GM23248 (cell line): ENCODE results near the gene SIDT2. TPM values are rescaled to one million over a fixed set of nuclear protein-coding genes. Genes with fewer than 3 reads are reported as not detected.

Experiments
- DNase-seq: peaks from one replicate; pipeline ENCODE4 v3.0.0-alpha.2; 2015
- H2AFZ ChIP-seq: fragments of 200-600 bp; sonication (generic); 2 replicates; pipeline ENCODE4 v1.6.1; 2016; ENCODE audit warnings: antibody characterized with exemption
- H3F3A ChIP-seq: fragments of 200-600 bp; sonication (generic); 2 replicates; pipeline ENCODE4 v1.6.1; 2016; ENCODE audit warnings: mild to moderate bottlenecking, antibody characterized with exemption, mixed run types; ENCODE audit not compliant: insufficient read depth
- H3K27ac ChIP-seq: fragments of 200-600 bp; sonication (generic); 2 replicates; pipeline ENCODE4 v1.5.1; 2016; ENCODE audit warnings: mild to moderate bottlenecking
- H3K27me3 ChIP-seq: fragments of 200-600 bp; sonication (generic); replicated peaks from 2 replicates; pipeline ENCODE4 v1.6.1; 2016; ENCODE audit warnings: mild to moderate bottlenecking; ENCODE audit not compliant: insufficient read depth
- H3K36me3 ChIP-seq: fragments of 200-600 bp; sonication (generic); 2 replicates; pipeline ENCODE4 v1.6.1; 2016; ENCODE audit warnings: low read depth, mild to moderate bottlenecking
- H3K4me1 ChIP-seq: fragments of 200-600 bp; sonication (generic); 2 replicates; pipeline ENCODE4 v1.6.1; 2016; ENCODE audit warnings: mild to moderate bottlenecking; ENCODE audit not compliant: insufficient read depth
- H3K4me2 ChIP-seq: fragments of 200-600 bp; sonication (generic); one replicate; pipeline ENCODE4 v1.6.1; 2016; ENCODE audit warnings: mild to moderate bottlenecking; ENCODE audit not compliant: unreplicated experiment
- H3K4me3 ChIP-seq: fragments of 200-600 bp; sonication (generic); 2 replicates; pipeline ENCODE4 v1.5.1; 2016; ENCODE audit warnings: mild to moderate bottlenecking
- H3K79me2 ChIP-seq: fragments of 200-600 bp; sonication (generic); 2 replicates; pipeline ENCODE4 v1.6.1; 2016; ENCODE audit warnings: mild to moderate bottlenecking; ENCODE audit not compliant: insufficient read depth
- H3K9ac ChIP-seq: fragments of 200-600 bp; sonication (generic); 2 replicates; pipeline ENCODE4 v1.6.1; 2016; ENCODE audit warnings: mild to moderate bottlenecking
- H3K9me2 ChIP-seq: fragments of 200-600 bp; sonication (generic); 2 replicates; pipeline ENCODE4 v1.6.1; 2016; ENCODE audit warnings: mixed run types, mild to moderate bottlenecking, moderate library complexity; ENCODE audit not compliant: insufficient read depth
- H3K9me3 ChIP-seq: fragments of 200-600 bp; sonication (generic); one replicate; pipeline ENCODE4 v1.6.1; 2017; ENCODE audit warnings: low read depth
- H4K20me1 ChIP-seq: fragments of 200-600 bp; sonication (generic); 2 replicates; pipeline ENCODE4 v1.6.0; 2016; ENCODE audit not compliant: insufficient read depth
- EZH2 ChIP-seq: fragments of 200-600 bp; sonication (generic); IDR thresholded peaks from 2 replicates; pipeline ENCODE4 v1.6.1; 2018; ENCODE audit warnings: antibody characterized with exemption, mild to moderate bottlenecking; ENCODE audit not compliant: insufficient read depth, poor library complexity, severe bottlenecking
- EZH2phosphoT487 ChIP-seq: fragments of 200-600 bp; sonication (generic); IDR thresholded peaks from 2 replicates; pipeline ENCODE4 v1.6.1; 2018; ENCODE audit warnings: antibody characterized with exemption, moderate library complexity, mild to moderate bottlenecking, low read depth; ENCODE audit not compliant: insufficient read depth
- WGBS, 2 experiments: methylation state at CpG; one replicate each; pipeline ENCODE4 v1.1.6; 2015 to 2017; ENCODE audit warnings: low lambda C conversion rate in 2 of 2, low coverage in 1 of 2; ENCODE audit errors: missing lambda C conversion rate in 2 of 2; 5-methylcytosine and 5-hydroxymethylcytosine counted together
- in situ Hi-C: fragments of 300-500 bp; cut with MboI; formaldehyde crosslinking; loops from 2 replicates; pipeline ENCODE4 v1.15.0; 2020
- polyA plus RNA-seq: library from polyadenylated mRNA; unstranded; fragments of >200 nt; fragmentation: Nextera tagmentation; extraction: Ambion mirVana; gene quantifications from 2 replicates; pipeline ENCODE4 v1.2.1, GENCODE V29; 2016
- total RNA-seq: library from RNA; depleted of rRNA; stranded (reverse); fragments of >200 nt; shearing (Covaris generic); gene quantifications from 2 replicates; pipeline ENCODE4 v1.2.3, GENCODE V29; 2014

Gene SIDT2
- total and polyA plus RNA-seq, 2 experiments from 2014 or later, result 13.1 to 15.7 TPM

DNA sequence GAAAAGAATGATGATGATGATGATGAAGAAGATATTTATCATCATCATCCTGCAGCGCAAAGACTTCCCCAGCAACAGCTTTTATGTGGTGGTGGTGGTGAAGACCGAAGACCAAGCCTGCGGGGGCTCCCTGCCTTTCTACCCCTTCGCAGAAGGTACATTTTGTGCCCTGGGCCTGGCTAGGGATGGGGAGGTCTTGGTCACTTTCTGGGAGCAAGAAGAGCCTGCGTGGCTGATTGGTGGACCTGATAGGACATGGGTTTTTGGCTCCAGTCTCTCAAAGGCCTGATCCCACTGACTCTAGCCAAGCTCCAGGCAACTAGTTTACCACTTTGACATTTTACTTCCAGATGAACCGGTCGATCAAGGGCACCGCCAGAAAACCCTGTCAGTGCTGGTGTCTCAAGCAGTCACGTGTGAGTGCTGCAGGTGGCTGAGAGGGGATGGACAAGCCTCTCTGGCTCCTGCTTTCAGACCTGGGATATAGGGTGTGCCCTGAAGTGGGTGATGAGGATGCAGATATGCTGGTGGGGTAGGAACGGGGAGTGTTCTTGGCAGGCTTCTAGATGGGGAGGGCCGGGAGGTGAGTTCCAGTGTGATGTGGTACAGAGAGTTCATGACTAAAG is 5.3 kb downstream of the SIDT2 start:
- peaks cover 21% of the 10 kb centered on the region for H3K79me2 ChIP-seq
- no peaks in the 10 kb centered on the region for H3K27me3 ChIP-seq
- H3K4me3 ChIP-seq, result no peak overlapping the region
- no peaks in the 10 kb centered on the region for H3K9me2 ChIP-seq
- peaks cover 16% of the 10 kb centered on the region for H3K4me1 ChIP-seq
- 86 to 91% methylated on average over 11 of the region's 11 CpGs for WGBS, 2 experiments
- in situ Hi-C loops, result no loop called here
- H3K27ac ChIP-seq, result no peak overlapping the region
- no peak for DNase-seq
- no peaks in the 10 kb centered on the region; the same call in 1 of the 2 replicates for H3K36me3 ChIP-seq
- peaks cover 11% of the 10 kb centered on the region; the same call in 1 of the 2 replicates for H3F3A ChIP-seq
- no peak overlapping the region for H3K4me2 ChIP-seq
- no peaks in the 10 kb centered on the region for H3K9me3 ChIP-seq
- no peak overlapping the region for H2AFZ ChIP-seq
- H3K9ac ChIP-seq, result no peak overlapping the region
- no peak for TF ChIP-seq EZH2phosphoT487
- no peaks in the 10 kb centered on the region for H4K20me1 ChIP-seq

DNA sequence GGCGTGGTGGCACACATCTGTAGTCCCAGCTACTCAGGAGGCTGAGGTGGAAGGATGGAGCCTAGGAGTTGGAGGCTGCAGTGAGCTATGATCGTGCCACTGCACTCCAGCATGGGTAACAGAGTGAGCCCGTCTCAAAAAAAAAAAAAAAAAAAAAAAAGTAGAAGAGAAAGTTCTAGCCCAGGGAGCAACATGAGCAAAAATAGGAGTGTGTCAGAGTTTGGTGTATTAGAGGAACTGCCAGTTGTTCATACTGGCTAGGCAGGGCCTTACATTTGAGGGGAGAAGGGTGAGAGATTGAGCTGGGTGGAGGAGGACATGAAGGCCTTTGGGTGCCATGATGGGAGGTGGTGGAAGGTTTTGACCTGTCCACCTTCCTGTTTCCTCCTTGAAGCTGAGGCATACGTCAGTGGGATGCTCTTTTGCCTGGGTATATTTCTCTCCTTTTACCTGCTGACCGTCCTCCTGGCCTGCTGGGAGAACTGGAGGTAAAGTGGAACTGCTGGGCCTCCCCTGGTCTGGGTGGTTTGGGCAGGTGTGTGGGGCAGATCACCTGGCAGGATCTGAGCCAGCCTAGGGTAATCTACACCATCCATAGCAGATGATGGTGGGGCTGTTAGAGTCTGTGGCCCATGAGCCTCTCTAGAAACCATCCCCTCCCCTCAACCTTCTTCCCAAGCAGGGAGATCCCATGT is 7.3 kb downstream of the SIDT2 start:
- WGBS, 2 experiments, result 72 to 76% methylated on average over 4 to 5 of the region's 5 CpGs
- Histone ChIP-seq H3K4me1 (peaks cover 2% of the 10 kb centered on the region; the same call in 1 of the 2 replicates), H3K36me3 (no peaks in the 10 kb centered on the region; the same call in 1 of the 2 replicates), H4K20me1 (no peaks in the 10 kb centered on the region), H3K9me3 (no peaks in the 10 kb centered on the region), H3K4me2 (no peak overlapping the region), H3K4me3 (no peak overlapping the region), H2AFZ (no peak overlapping the region), H3K9me2 (no peaks in the 10 kb centered on the region), H3K9ac (no peak overlapping the region), H3K27ac (no peak overlapping the region), H3K79me2 (peaks cover 2% of the 10 kb centered on the region), H3F3A (no peaks in the 10 kb centered on the region), H3K27me3 (no peaks in the 10 kb centered on the region)
- no peak for TF ChIP-seq EZH2phosphoT487
- no peak for TF ChIP-seq EZH2
- DNase-seq, result no peak
- in situ Hi-C loops, result no loop called here

DNA sequence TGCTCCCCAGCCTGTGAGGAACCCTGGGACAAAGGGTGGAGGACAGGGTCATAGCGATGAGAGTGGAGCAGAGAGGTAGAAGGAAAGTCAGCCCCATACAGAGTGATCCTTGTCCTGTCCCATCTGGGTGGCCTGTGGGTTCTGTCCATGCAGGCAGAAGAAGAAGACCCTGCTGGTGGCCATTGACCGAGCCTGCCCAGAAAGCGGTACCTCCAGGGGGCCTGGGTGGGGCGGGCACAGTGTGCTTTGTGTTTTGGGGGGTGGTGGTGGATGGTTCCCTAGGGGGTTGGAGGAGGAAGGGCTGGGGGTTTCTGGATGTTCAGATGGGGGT is 7.9 kb downstream of the SIDT2 start:
- Histone ChIP-seq H3K9ac (no peak overlapping the region), H3K4me1 (no peaks in the 10 kb centered on the region), H3K4me2 (no peak overlapping the region), H3K27ac (no peak overlapping the region), H3K36me3 (no peaks in the 10 kb centered on the region; the same call in 1 of the 2 replicates), H3K79me2 (no peaks in the 10 kb centered on the region), H2AFZ (no peak overlapping the region), H3F3A (no peaks in the 10 kb centered on the region), H3K9me2 (no peaks in the 10 kb centered on the region), H3K27me3 (no peaks in the 10 kb centered on the region), H3K4me3 (no peak overlapping the region), H4K20me1 (no peaks in the 10 kb centered on the region), H3K9me3 (no peaks in the 10 kb centered on the region)
- DNase-seq, result no peak
- TF ChIP-seq EZH2 (no peak), EZH2phosphoT487 (no peak)
- 98% methylated on average over 4 of the region's 4 CpGs for WGBS, 2 experiments
- in situ Hi-C loops, result no loop called here

DNA sequence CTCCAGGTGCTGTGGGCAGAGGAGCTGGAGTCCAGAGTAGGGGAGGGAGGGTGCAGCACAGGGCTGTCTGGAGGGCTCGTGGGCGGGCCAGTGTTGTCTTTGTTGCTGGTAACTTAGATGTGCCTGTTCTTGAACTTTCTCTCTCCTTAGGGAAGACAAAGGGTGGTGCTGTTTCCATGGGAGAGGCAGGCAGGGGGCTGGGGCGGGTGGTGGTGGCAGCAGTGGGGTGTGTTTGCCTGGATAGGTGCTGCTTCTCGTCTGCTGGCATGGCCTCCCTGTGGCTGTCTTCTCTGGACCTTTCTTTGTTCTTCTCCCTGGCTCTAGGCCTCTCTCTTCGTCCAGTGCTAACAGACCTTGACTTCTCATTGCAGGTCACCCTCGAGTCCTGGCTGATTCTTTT is 8.5 kb downstream of the SIDT2 start:
- no peak for TF ChIP-seq EZH2
- H3K27ac ChIP-seq, result no peak overlapping the region
- no peak overlapping the region for H3K4me3 ChIP-seq
- no peaks in the 10 kb centered on the region for H3K4me1 ChIP-seq
- no peaks in the 10 kb centered on the region for H3K9me2 ChIP-seq
- no peak overlapping the region for H3K4me2 ChIP-seq
- H4K20me1 ChIP-seq, result no peaks in the 10 kb centered on the region
- no peak overlapping the region for H2AFZ ChIP-seq
- H3K79me2 ChIP-seq, result no peaks in the 10 kb centered on the region
- H3K9me3 ChIP-seq, result no peaks in the 10 kb centered on the region
- H3K27me3 ChIP-seq, result no peaks in the 10 kb centered on the region
- in situ Hi-C loops, result no loop called here
- no peak for DNase-seq
- H3K36me3 ChIP-seq, result no peaks in the 10 kb centered on the region; the same call in 1 of the 2 replicates
- no peaks in the 10 kb centered on the region for H3F3A ChIP-seq
- WGBS, 2 experiments, result 78% methylated on average over 4 to 6 of the region's 6 CpGs
- H3K9ac ChIP-seq, result no peak overlapping the region
